Fibroblast of lung (primary cell): ENCODE results near the gene CRYBB1.

Experiments
- EZH2 ChIP-seq: IDR thresholded peaks from 2 replicates; pipeline ENCODE4 v1.5.1; 2012; ENCODE audit warnings: low read length, control low read depth, mild to moderate bottlenecking; ENCODE audit errors: missing control alignments
- TF ChIP-seq, protein P1 (sequence below), 2 donors: IDR thresholded peaks in 1 of 2; conservative IDR thresholded peaks in 1 of 2; 1 replicate in 1 of 2; 2 replicates in 1 of 2; pipeline ENCODE4 v1.5.1; 2011 to 2012; ENCODE audit warnings: low read length in 2 of 2, control low read depth in 1 of 2, inconsistent platforms in 1 of 2, low read depth in 1 of 2, mild to moderate bottlenecking in 1 of 2

DNA sequence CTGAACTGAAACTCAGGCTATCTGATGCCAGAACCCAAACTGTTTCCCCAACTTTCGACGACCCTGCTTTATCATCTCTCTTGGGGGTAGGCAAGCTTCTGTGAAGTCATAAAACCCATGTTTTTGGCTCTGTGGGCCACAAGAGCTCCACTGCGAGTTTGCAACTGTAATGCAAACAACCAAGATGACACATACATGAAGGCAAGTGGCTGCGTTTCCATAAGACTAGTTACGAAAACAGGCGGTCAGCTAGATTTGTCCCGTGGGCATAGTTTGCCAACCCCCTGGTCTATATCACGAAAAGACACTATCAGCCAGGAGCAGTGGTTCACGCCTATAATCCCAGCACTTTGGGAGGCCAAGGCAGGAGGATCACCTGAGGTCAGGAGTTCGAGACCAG is 65.4 kb downstream of the CRYBB1 start:
- TF ChIP-seq, protein P1, sequence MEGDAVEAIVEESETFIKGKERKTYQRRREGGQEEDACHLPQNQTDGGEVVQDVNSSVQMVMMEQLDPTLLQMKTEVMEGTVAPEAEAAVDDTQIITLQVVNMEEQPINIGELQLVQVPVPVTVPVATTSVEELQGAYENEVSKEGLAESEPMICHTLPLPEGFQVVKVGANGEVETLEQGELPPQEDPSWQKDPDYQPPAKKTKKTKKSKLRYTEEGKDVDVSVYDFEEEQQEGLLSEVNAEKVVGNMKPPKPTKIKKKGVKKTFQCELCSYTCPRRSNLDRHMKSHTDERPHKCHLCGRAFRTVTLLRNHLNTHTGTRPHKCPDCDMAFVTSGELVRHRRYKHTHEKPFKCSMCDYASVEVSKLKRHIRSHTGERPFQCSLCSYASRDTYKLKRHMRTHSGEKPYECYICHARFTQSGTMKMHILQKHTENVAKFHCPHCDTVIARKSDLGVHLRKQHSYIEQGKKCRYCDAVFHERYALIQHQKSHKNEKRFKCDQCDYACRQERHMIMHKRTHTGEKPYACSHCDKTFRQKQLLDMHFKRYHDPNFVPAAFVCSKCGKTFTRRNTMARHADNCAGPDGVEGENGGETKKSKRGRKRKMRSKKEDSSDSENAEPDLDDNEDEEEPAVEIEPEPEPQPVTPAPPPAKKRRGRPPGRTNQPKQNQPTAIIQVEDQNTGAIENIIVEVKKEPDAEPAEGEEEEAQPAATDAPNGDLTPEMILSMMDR (conservative IDR thresholded peaks at IDR 0.05 in 1 of 2, IDR thresholded peaks at IDR 0.05 in 1 of 2; ENCODE audit: low read depth in 1 of 2, low read length in 2 of 2) = no peak
- TF ChIP-seq EZH2 = no peak
